Heart left ventricle (tissue), 16 donors: ENCODE results near the gene SEZ6L2. TPM values are rescaled to one million over a fixed set of nuclear protein-coding genes. Genes with fewer than 3 reads are reported as not detected.

Experiments
- ATAC-seq, 4 donors: fragments of 200-7000 bp; cut with Tn5 transposase; one replicate each; pipeline ENCODE4 v1.9.1; 2020 to 2022; ENCODE audit warnings: moderate library complexity in 4 of 4, mild to moderate bottlenecking in 3 of 4, moderate number of reproducible peaks in 1 of 4
- DNase-seq, 5 donors: peaks; one replicate each; pipeline ENCODE4 v3.0.0-alpha.2; 2020
- H3K27ac ChIP-seq, 12 donors: fragments of 200-600 bp; sonication (generic) in 4 of 12; one replicate each; pipeline versions ENCODE4 v1.5.0 to v1.8.0; 2016 to 2022; ENCODE audit warnings: mild to moderate bottlenecking in 2 of 12
- H3K27me3 ChIP-seq, 9 donors: fragments of 200-600 bp; sonication (generic) in 2 of 9; one replicate each; pipeline versions ENCODE4 v1.5.1 to v1.8.0; 2016 to 2022; ENCODE audit warnings: mild to moderate bottlenecking in 3 of 9
- H3K36me3 ChIP-seq, 9 donors: fragments of 200-600 bp; sonication (generic) in 2 of 9; one replicate each; pipeline versions ENCODE4 v1.5.0 to v1.8.0; 2018 to 2022; ENCODE audit warnings: mild to moderate bottlenecking in 2 of 9
- H3K4me1 ChIP-seq, 12 donors: fragments of 200-600 bp; sonication (generic) in 4 of 12; one replicate each; pipeline versions ENCODE4 v1.5.0 to v1.8.0; 2016 to 2022; ENCODE audit warnings: mild to moderate bottlenecking in 3 of 12
- H3K4me3 ChIP-seq, 12 donors: fragments of 200-600 bp; sonication (generic) in 4 of 12; one replicate each; pipeline versions ENCODE4 v1.5.0 to v1.8.0; 2017 to 2022; ENCODE audit warnings: mild to moderate bottlenecking in 9 of 12, moderate library complexity in 4 of 12
- H3K9me3 ChIP-seq, 12 donors: fragments of 200-600 bp; sonication (generic) in 4 of 12; one replicate each; pipeline versions ENCODE4 v1.5.0 to v1.8.0; 2016 to 2022; ENCODE audit warnings: mild to moderate bottlenecking in 1 of 12
- POLR2A ChIP-seq, 2 donors: fragments of 450-650 bp; IDR thresholded peaks; one replicate each; pipeline ENCODE4 v1.6.1; 2017; ENCODE audit warnings: antibody characterized with exemption in 2 of 2, mild to moderate bottlenecking in 2 of 2, moderate library complexity in 2 of 2
- WGBS, 4 donors: extraction: QIAGEN DNeasy Blood & Tissue Kit in 2 of 4; methylation state at CpG; one replicate each; pipeline versions ENCODE4 v1.1.5 to v1.1.7; 2013 to 2018; 5-methylcytosine and 5-hydroxymethylcytosine counted together
- intact Hi-C, 10 donors: fragments of 100-400 bp; cut with DNase I; formaldehyde crosslinking; loops; one replicate each; pipeline versions ENCODE4 v1.11.1 to v1.14.2; 2022
- polyA plus RNA-seq, 2 donors: library from polyadenylated mRNA; stranded (reverse); fragments of 200-250 nt; gene quantifications; one replicate each; pipeline ENCODE4 v1.2.3, GENCODE V29; 2013
- total RNA-seq, 9 donors: library from RNA; depleted of rRNA in 2 of 9; stranded (reverse); fragments of >200 nt in 2 of 9; fragmentation: NEBNext Ultra II Directional in 3 of 9; extraction: Animal tissue kit (Norgen Biotek cat#: 25700) in 3 of 9; gene quantifications; one replicate each; pipeline versions ENCODE4 v1.1.0 to v1.2.4, GENCODE V29; 2016 to 2023
- TF ChIP-seq, protein P1 (sequence below), 12 donors: fragments of 200-600 bp; sonication (generic) in 4 of 12; IDR thresholded peaks; one replicate each; pipeline versions ENCODE4 v1.5.0 to v1.8.0; 2018 to 2022; ENCODE audit warnings: antibody characterized with exemption in 12 of 12, mild to moderate bottlenecking in 5 of 12
- donor health status: ischemic (EF 13 %, LVEDD 7.1; RV severe dilation, severe dysfunction).
- donor health status: healthy with polysubstance abuse.
- donor health status: DM: no; HTN: yes; CAD: no.
- donor health status: DM: no; HTN: no; CAD: no.
- donor health status: ischemic (EF 25% LVEDD 6.9; RV normal size, moderate dysfunction).
- donor health status: ischemic (EF 25% LVEDD 5.7; RV mildly dilated, moderate dysfunction).
- donor health status: healthy.
- donor health status: DM: yes; HTN: yes; CAD: no.
- donor health status: ischemic (EF 35%, LVEDD 5.7; RV mildly dilated, moderate dysfunction).
- donor health status: nonischemic (EF 11% LVEDD 7.7; RV severe dilation, severe dysfunction).
- donor health status: DM: yes; HTN: yes; CAD: no.
- donor health status: PGD.
- donor health status: ischemic (EF 29% LVEDD 5.4; RV normal size, mild dysfunction).
- donor health status: nonischemic (EF 23%, LVEDD 6.1; RV moderate dilation, normal function).

Gene SEZ6L2
- total and polyA plus RNA-seq, 11 donors: 0.15 to 8.9 (median 1.1) TPM; not detected in 1

GRCh38 chr16:29907973-29908372 is 8.6 kb upstream of the SEZ6L2 start:
- Histone ChIP-seq H3K27ac (no peak overlapping the region), H3K36me3 (peaks cover 0 to under 1% (median 0%) of the 10 kb centered on the region in 9 donors), H3K4me1 (no peaks in the 10 kb centered on the region), H3K27me3 (no peaks in the 10 kb centered on the region), H3K9me3 (no peaks in the 10 kb centered on the region), H3K4me3 (no peak overlapping the region)
- no peak for DNase-seq
- ATAC-seq: no peak
- 64 to 75% (median 67%) methylated on average over 2 of the region's 2 CpGs for WGBS, 4 donors
- intact Hi-C loops: no loop called here
- no peak for TF ChIP-seq POLR2A (IDR thresholded peaks at IDR 0.05)
- TF ChIP-seq, protein P1, sequence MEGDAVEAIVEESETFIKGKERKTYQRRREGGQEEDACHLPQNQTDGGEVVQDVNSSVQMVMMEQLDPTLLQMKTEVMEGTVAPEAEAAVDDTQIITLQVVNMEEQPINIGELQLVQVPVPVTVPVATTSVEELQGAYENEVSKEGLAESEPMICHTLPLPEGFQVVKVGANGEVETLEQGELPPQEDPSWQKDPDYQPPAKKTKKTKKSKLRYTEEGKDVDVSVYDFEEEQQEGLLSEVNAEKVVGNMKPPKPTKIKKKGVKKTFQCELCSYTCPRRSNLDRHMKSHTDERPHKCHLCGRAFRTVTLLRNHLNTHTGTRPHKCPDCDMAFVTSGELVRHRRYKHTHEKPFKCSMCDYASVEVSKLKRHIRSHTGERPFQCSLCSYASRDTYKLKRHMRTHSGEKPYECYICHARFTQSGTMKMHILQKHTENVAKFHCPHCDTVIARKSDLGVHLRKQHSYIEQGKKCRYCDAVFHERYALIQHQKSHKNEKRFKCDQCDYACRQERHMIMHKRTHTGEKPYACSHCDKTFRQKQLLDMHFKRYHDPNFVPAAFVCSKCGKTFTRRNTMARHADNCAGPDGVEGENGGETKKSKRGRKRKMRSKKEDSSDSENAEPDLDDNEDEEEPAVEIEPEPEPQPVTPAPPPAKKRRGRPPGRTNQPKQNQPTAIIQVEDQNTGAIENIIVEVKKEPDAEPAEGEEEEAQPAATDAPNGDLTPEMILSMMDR (IDR thresholded peaks at IDR 0.05): no peak

DNA sequence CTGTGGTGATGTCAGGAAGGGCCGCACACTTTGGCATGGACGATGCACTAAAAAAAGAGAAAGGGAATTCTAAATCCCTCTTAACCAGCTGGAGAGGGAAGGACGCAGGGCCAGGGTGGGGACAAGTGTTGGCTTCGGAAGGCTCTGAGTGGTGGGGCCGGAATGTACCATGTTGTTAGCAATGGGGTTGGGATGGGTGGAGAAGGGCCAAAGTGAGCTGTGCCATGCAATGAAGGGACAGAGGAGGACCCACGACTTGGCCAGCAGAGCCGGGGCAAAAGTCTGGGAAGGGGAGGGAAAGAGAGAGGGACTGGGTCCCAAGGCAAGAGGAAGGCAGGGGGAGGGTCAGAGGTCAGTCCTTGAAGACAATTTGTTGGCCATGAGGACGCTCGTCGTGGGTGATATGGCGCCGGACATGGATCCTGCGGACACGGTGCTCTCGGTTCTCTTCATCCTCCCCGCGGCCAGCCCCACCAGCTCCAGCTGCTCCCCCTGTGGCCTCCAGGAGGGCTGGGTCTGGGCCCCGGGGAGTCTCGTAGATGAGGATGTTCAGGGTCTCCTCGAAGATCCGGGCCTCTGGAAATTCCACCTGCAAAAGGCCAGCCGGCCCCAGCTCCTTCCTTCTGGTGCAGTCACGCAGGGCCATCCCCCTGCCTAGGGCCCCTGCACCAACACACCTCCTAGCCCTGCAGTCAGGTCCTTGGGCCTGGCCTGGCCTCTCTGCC is 7.3 kb upstream of the SEZ6L2 start:
- H3K9me3 ChIP-seq: no peaks in the 10 kb centered on the region
- no peak overlapping the region for H3K4me3 ChIP-seq
- H3K4me1 ChIP-seq: no peaks in the 10 kb centered on the region
- no peaks in the 10 kb centered on the region for H3K27me3 ChIP-seq
- no peaks in the 10 kb centered on the region for H3K36me3 ChIP-seq
- H3K27ac ChIP-seq: no peak overlapping the region
- no peak for ATAC-seq
- intact Hi-C loops: no loop called here
- 77 to 84% (median 81%) methylated on average over 17 to 23 of the region's 23 CpGs for WGBS, 4 donors
- no peak for DNase-seq
- TF ChIP-seq POLR2A (IDR thresholded peaks at IDR 0.05): no peak
- TF ChIP-seq, protein P1 (IDR thresholded peaks at IDR 0.05): no peak

- H3K27ac ChIP-seq: no peak overlapping the region
- peaks cover 0 to 3% (median 0%) of the 10 kb centered on the region in 9 donors for H3K27me3 ChIP-seq
- H3K4me1 ChIP-seq: peaks cover 0 to 4% (median under 1%) of the 10 kb centered on the region in 12 donors
- no peaks in the 10 kb centered on the region for H3K36me3 ChIP-seq
- H3K9me3 ChIP-seq: no peaks in the 10 kb centered on the region
- intact Hi-C loops: no loop called here
- TF ChIP-seq, protein P1 (IDR thresholded peaks at IDR 0.05): no peak
- TF ChIP-seq POLR2A (IDR thresholded peaks at IDR 0.05): no peak
- DNase-seq (no peak), ATAC-seq (no peak)
- 78 to 86% (median 85%) methylated on average over 13 of the region's 13 CpGs for WGBS, 4 donors
- no peak overlapping the region for H3K4me3 ChIP-seq
These were observed 6.3 kb upstream of the SEZ6L2 start for GRCh38 chr16:29905668-29906067.

GRCh38 chr16:29904947-29905346 is 5.6 kb upstream of the SEZ6L2 start:
- H3K27me3 ChIP-seq: peaks cover 0 to 3% (median 0%) of the 10 kb centered on the region in 9 donors
- H3K4me3 ChIP-seq: no peak overlapping the region
- TF ChIP-seq, protein P1 (IDR thresholded peaks at IDR 0.05): no peak
- no peak for TF ChIP-seq POLR2A (IDR thresholded peaks at IDR 0.05)

More at GRCh38 chr16:29904947-29905346, 5.6 kb upstream of the SEZ6L2 start:
- no peak for ATAC-seq
- Histone ChIP-seq H3K9me3 (no peaks in the 10 kb centered on the region), H3K4me1 (peaks cover 0 to 10% (median 5%) of the 10 kb centered on the region in 12 donors), H3K27ac (no peak overlapping the region), H3K36me3 (no peaks in the 10 kb centered on the region)
- 82 to 94% (median 93%) methylated on average over 7 of the region's 7 CpGs for WGBS, 4 donors
- intact Hi-C loops: no loop called here
- DNase-seq: no peak
